Activated T-cell treated with anti-CD3 and anti-CD28 coated beads, Interleukin-2, amount 50 U/mL, for 48 hours (primary cell): ENCODE results near the gene MED22.
A peak's percentile ranks its signal among the peaks of the same experiment; 100 is the strongest.
"Not testable (repeated sequence)": the region's sequence is repeated elsewhere in the genome, so short reads cannot be mapped to it uniquely, and the experiment has no call there.

ENCODE experiments used
- DNase-seq, 2 experiments: peaks; one replicate each; pipeline ENCODE4 v3.0.0-alpha.2; 2020

The MED22 gene

GRCh38 chr9:133333566-133333965, 14.4 kb downstream of the MED22 start:
- DNase-seq: no peak

- DNase-seq: no peak
These were observed 14.9 kb downstream of the MED22 start for GRCh38 chr9:133333011-133333410.

- DNase-seq: peak in 1 of 2 experiments; percentile 9
These were observed 15.6 kb downstream of the MED22 start for GRCh38 chr9:133332381-133332730.

- DNase-seq: no peak
These were observed 16.1 kb downstream of the MED22 start for GRCh38 chr9:133331641-133332380.

GRCh38 chr9:133331221-133331620, 16.7 kb downstream of the MED22 start:
- DNase-seq: no peak

GRCh38 chr9:133329306-133330156, 18.4 kb downstream of the MED22 start:
- DNase-seq: not testable (repeated sequence)

GRCh38 chr9:133327834-133328484, 20.0 kb downstream of the MED22 start:
- no peak for DNase-seq

GRCh38 chr9:133327021-133327420, 20.9 kb downstream of the MED22 start:
- DNase-seq: not testable (repeated sequence)

- DNase-seq: no peak
These were observed 23.8 kb downstream of the MED22 start for GRCh38 chr9:133323991-133324703.

- no peak for DNase-seq
These were observed 24.7 kb downstream of the MED22 start for GRCh38 chr9:133323211-133323610.

GRCh38 chr9:133322701-133323100, 25.2 kb downstream of the MED22 start:
- DNase-seq: no peak

GRCh38 chr9:133321411-133321935, 26.5 kb downstream of the MED22 start:
- DNase-seq: no peak

GRCh38 chr9:133320421-133320881, 27.5 kb downstream of the MED22 start:
- no peak for DNase-seq

GRCh38 chr9:133317551-133317950, 30.4 kb downstream of the MED22 start:
- not testable (repeated sequence) for DNase-seq

- no peak for DNase-seq
These were observed 31.9 kb downstream of the MED22 start for GRCh38 chr9:133315997-133316396.

GRCh38 chr9:133309608-133310007, 38.3 kb downstream of the MED22 start:
- DNase-seq: no peak

GRCh38 chr9:133307301-133307700, 40.6 kb downstream of the MED22 start:
- DNase-seq: no peak

- DNase-seq: no peak
These were observed 41.4 kb downstream of the MED22 start for GRCh38 chr9:133306242-133307204.

GRCh38 chr9:133305731-133306130, 42.2 kb downstream of the MED22 start:
- no peak for DNase-seq

- no peak for DNase-seq
These were observed 43.2 kb downstream of the MED22 start for GRCh38 chr9:133304477-133305377.
